DND-41 (cell line): ENCODE measurements around the gene RAN.
"Not testable (repeated sequence)": the region's sequence is repeated elsewhere in the genome, so short reads cannot be mapped to it uniquely, and the experiment has no call there.

ENCODE experiments used
- ATAC-seq: fragments of 200-7000 bp; cut with Tn5 transposase; 3 replicates; pipeline ENCODE4 v1.9.1; 2021; ENCODE audit warnings: low read depth; ENCODE audit not compliant: insufficient read depth
- DNase-seq: peaks from one replicate; pipeline ENCODE4 v3.0.0-alpha.2; 2020
- H2AFZ ChIP-seq: 2 replicates; pipeline ENCODE4 v1.6.0; 2012; ENCODE audit warnings: low read depth, low read length
- H3K27ac ChIP-seq: 2 replicates; pipeline ENCODE4 v1.5.1; 2012; ENCODE audit warnings: low read length, inconsistent platforms
- H3K27me3 ChIP-seq: fragments of 200-600 bp; sonication (generic); 2 replicates; pipeline ENCODE4 v1.6.0; 2012; ENCODE audit warnings: low read length, mild to moderate bottlenecking, inconsistent platforms; ENCODE audit not compliant: insufficient read depth, poor library complexity
- H3K36me3 ChIP-seq: 2 replicates; pipeline ENCODE4 v1.5.1; 2012; ENCODE audit warnings: low read length, inconsistent platforms; ENCODE audit not compliant: insufficient read depth
- H3K4me1 ChIP-seq: 2 replicates; pipeline ENCODE4 v1.5.1; 2012; ENCODE audit warnings: mild to moderate bottlenecking, low read length; ENCODE audit not compliant: insufficient read depth
- H3K4me2 ChIP-seq: 2 replicates; pipeline ENCODE4 v1.6.0; 2012; ENCODE audit warnings: mild to moderate bottlenecking, moderate library complexity, low read length, inconsistent platforms; ENCODE audit not compliant: insufficient read depth
- H3K4me3 ChIP-seq, 2 experiments: fragments of 200-600 bp in 1 of 2; shearing (Covaris generic) in 1 of 2; 2 replicates each; pipeline ENCODE4 v1.5.1; 2012 to 2016; ENCODE audit warnings: inconsistent platforms in 2 of 2, low read length in 2 of 2, mild to moderate bottlenecking in 2 of 2, low read depth in 1 of 2, moderate library complexity in 1 of 2
- H3K79me2 ChIP-seq: 2 replicates; pipeline ENCODE4 v1.6.0; 2012; ENCODE audit warnings: low read length, inconsistent platforms; ENCODE audit not compliant: insufficient read depth
- H3K9ac ChIP-seq: 2 replicates; pipeline ENCODE4 v1.6.0; 2012; ENCODE audit warnings: low read depth, mild to moderate bottlenecking, inconsistent platforms, low read length, moderate library complexity
- H3K9me3 ChIP-seq: 2 replicates; pipeline ENCODE4 v1.5.1; 2012; ENCODE audit warnings: low read length, moderate library complexity, mild to moderate bottlenecking, inconsistent platforms; ENCODE audit not compliant: insufficient read depth, severe bottlenecking
- H4K20me1 ChIP-seq: 2 replicates; pipeline ENCODE4 v1.6.0; 2012; ENCODE audit warnings: low read length; ENCODE audit not compliant: insufficient read depth
- CTCF ChIP-seq: IDR thresholded peaks from 2 replicates; pipeline ENCODE4 v1.5.1; 2012; ENCODE audit warnings: borderline replicate concordance, low read length, moderate library complexity, mild to moderate bottlenecking; ENCODE audit not compliant: poor library complexity, severe bottlenecking; ENCODE audit errors: extremely low read depth
- EZH2 ChIP-seq: IDR thresholded peaks from 3 replicates; pipeline ENCODE4 v1.6.1; 2012; ENCODE audit warnings: borderline replicate concordance, low read depth, mild to moderate bottlenecking, moderate library complexity, low read length, inconsistent platforms; ENCODE audit not compliant: severe bottlenecking

Gene RAN

GRCh38 chr12:130846369-130846768 is 25.5 kb upstream of the RAN start:
- H3K4me1 ChIP-seq: no peaks in the 10 kb centered on the region
- H3K4me2 ChIP-seq: no peak overlapping the region
- no peak for DNase-seq
- H4K20me1 ChIP-seq: no peaks in the 10 kb centered on the region
- TF ChIP-seq EZH2 (no peak), CTCF (no peak)
- H3K36me3 ChIP-seq: no peaks in the 10 kb centered on the region
- no peaks in the 10 kb centered on the region for H3K27me3 ChIP-seq
- H3K79me2 ChIP-seq: no peaks in the 10 kb centered on the region
- no peak overlapping the region for H3K27ac ChIP-seq
- H3K9ac ChIP-seq: no peak overlapping the region
- no peak for ATAC-seq
- H3K4me3 ChIP-seq: no peak overlapping the region
- no peak overlapping the region for H2AFZ ChIP-seq
- H3K9me3 ChIP-seq: no peaks in the 10 kb centered on the region

GRCh38 chr12:130847112-130847511 is 24.8 kb upstream of the RAN start:
- no peak overlapping the region for H3K9ac ChIP-seq

DNA sequence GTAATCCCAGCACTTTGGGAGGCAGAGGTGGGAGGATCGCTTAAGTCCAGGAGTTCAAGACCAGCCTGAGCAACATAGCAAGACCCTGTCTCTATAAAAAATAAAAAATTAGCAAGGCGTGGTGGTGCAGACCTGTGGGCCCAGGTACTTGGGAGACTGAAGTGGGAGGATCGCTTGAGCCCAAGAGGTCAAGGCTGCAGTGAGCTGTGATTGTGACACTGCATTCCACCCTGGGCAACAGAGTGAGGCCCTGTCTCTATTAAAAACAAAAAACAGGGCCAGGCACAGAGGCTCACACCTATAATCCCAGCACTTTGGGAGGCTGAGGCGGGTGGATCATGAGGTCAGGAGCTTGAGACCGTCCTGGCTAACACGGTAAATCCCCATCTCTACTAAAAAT is 23.8 kb upstream of the RAN start:
- not testable (repeated sequence) for H3K9me3 ChIP-seq, H3K9ac ChIP-seq, H3K4me3 ChIP-seq, H3K79me2 ChIP-seq, H4K20me1 ChIP-seq, H3K4me2 ChIP-seq, H3K4me1 ChIP-seq, DNase-seq, ATAC-seq, H2AFZ ChIP-seq, H3K27ac ChIP-seq, H3K27me3 ChIP-seq, H3K36me3 ChIP-seq

More at GRCh38 chr12:130847112-130847511, 24.8 kb upstream of the RAN start:
- DNase-seq (no peak), ATAC-seq (no peak)
- TF ChIP-seq CTCF: no peak
- no peak for TF ChIP-seq EZH2
- no peaks in the 10 kb centered on the region for H3K27me3 ChIP-seq
- H3K4me1 ChIP-seq: no peaks in the 10 kb centered on the region
- H3K4me2 ChIP-seq: no peak overlapping the region
- no peaks in the 10 kb centered on the region for H3K9me3 ChIP-seq
- H3K4me3 ChIP-seq: no peak overlapping the region
- H2AFZ ChIP-seq: no peak overlapping the region
- no peak overlapping the region for H3K27ac ChIP-seq
- no peaks in the 10 kb centered on the region for H3K79me2 ChIP-seq
- no peaks in the 10 kb centered on the region for H4K20me1 ChIP-seq
- no peaks in the 10 kb centered on the region for H3K36me3 ChIP-seq

DNA sequence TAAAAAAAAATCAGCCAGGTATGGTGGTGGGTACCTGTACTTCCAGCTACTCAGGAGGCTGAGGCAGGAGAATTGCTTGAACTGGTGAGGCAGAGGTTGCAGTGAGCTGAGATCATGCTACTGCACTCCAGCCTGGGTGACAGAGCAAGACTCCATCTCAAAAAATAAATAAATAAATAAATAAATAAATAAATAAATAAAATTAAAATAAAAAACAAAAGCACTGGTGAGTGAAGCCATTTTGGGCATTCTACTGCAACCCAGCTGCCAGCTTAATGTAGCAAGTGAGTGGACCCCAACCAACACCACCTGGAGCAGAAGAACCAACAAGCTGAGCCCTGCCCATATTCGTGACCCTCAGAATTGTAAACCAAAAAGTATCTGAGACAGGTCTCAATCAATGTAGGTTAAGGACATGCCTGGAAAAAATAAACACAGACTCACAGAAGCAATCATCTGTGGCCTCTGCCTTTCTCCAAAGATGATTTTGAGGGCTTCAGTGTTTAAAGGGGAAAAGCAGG is 23.0 kb upstream of the RAN start:
- H2AFZ ChIP-seq, H4K20me1 ChIP-seq, DNase-seq, H3K4me2 ChIP-seq, H3K4me3 ChIP-seq, H3K79me2 ChIP-seq, H3K27me3 ChIP-seq, H3K9me3 ChIP-seq, H3K27ac ChIP-seq, ATAC-seq, H3K9ac ChIP-seq, H3K4me1 ChIP-seq, H3K36me3 ChIP-seq: not testable (repeated sequence)
